Measurements from ENCODE around the gene AQP7. TPM values are rescaled to one million over a fixed set of nuclear protein-coding genes. Genes with fewer than 3 reads are reported as not detected.
"Not testable (repeated sequence)": the region's sequence is repeated elsewhere in the genome, so short reads cannot be mapped to it uniquely, and the experiment has no call there.

AQP7 gene
- total RNA-seq, 2 experiments from 2014 or later: 0.23 to 0.35 TPM

DNA sequence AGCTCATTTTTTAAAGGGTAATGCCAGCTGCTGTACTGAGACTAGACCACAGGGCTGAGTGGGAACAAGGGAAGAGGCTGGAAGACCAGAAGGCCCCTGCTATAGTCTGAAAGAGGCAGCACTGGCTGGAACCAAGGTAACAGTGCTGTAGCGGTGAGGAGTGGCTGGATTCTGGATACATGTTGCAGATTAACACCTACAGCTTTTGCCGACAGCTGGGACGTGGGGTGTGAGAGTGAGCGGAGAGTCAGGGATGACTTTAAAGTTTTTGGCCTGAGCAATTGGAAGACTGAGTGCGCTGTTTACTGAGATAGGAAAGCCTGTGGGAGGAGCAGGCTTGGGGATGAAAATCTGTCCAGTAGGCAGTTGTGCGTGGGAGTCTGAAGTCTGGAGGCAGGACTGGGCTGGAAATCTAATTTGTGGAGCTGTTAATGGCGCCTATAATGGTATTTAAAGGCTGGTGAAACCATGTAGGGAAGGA, 26.5 kb downstream of the AQP7 start:
- POLR2A ChIA-PET: no interaction called here
- no peak overlapping the region for H3K4me3 Mint-ChIP-seq
- H3K27ac Mint-ChIP-seq: no peak overlapping the region

DNA sequence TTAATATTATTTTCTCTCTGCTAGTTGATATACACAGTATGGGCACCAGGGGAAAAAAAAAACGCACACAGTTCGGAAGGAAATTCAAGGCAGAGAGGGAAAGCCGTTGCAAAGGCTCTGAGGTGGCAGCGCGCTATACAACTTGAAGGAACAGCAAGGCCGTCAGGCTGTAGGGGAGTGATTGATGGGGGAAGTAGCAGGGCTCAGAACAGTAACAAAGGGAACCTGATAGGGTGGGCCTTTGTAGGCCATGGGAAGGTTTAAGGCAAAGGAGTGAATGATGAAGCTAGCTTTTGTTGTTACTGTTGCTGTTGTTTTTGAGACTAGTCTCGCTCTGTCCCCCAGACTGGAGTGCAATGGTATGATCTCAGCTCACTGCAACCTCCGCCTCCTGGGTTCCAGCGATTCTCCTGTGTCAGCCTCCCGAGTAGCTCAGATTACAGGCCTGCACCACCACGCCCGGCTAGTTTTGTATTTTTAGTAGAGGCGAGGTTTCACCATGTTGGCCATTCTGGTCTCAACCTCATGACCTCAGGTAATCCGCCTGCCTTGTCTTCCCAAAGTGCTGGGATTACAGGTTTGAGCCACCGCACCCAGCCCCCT, 27.0 kb downstream of the AQP7 start:
- H3K4me1 Mint-ChIP-seq: peaks cover 13% of the 10 kb centered on the region
- no peak overlapping the region for H3K4me3 Mint-ChIP-seq
- H3K36me3 Mint-ChIP-seq (ENCODE audit: low read depth): peaks cover 4% of the 10 kb centered on the region
- H3K27ac Mint-ChIP-seq: no peak overlapping the region
- no peaks in the 10 kb centered on the region for H3K9me3 Mint-ChIP-seq
- CTCF ChIA-PET: interaction anchor here (0.7 to 3.5 kb wide), 18 partner anchors 11 to 1327 kb away, joined by 3 to 27 read pairs (median 4); no protein-coding TSS in a partner anchor
- no peak for DNase-seq
- POLR2A ChIA-PET: interaction anchor here (0.6 to 1.0 kb wide), 2 partner anchors 99 to 135 kb away, joined by 3 to 4 read pairs; partner anchors contain the start of gene NOL6
- H3K27me3 Mint-ChIP-seq: no peaks in the 10 kb centered on the region

More for the DNA sequence above, 26.5 kb downstream of the AQP7 start:
- CTCF ChIA-PET: interaction anchor here (0.8 to 3.5 kb wide), 9 partner anchors 12 to 1326 kb away, joined by 3 to 27 read pairs (median 3); no protein-coding TSS in a partner anchor
- no peaks in the 10 kb centered on the region for H3K9me3 Mint-ChIP-seq
- no peak for DNase-seq
- peaks cover 13% of the 10 kb centered on the region for H3K4me1 Mint-ChIP-seq
- peaks cover 4% of the 10 kb centered on the region for H3K36me3 Mint-ChIP-seq (ENCODE audit: low read depth)
- no peaks in the 10 kb centered on the region for H3K27me3 Mint-ChIP-seq

DNA sequence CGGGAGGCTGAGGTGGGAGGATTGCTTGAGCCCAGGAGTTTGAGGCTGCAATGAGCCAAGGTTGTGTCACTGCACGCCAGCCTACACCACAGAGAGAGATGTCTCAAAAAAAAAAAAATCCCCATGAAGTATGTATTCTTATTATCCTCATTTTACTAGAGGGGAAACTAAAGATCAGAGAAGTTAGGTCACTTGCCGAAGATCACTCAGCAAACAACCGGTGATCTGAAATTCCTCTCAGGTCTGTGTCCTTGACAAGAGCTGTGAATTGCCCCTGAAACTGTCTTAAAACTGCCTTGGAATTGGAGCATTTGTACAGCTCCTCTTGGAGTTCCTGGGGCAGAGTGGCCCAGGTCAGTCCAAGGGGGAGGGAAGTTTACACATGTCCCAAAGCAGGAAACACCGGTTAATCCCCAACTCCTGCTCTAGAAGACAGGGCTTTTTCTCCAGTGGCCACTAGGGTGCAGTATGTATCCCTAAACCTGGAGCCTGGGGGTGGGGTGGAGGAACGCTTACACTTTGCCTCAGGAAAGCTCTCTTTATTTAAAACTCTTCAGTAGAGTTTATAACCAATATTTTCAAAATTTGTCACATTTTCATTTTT, 27.6 kb downstream of the AQP7 start:
- POLR2A ChIA-PET: interaction anchor here (0.6 to 1.0 kb wide), 2 partner anchors 99 to 136 kb away, joined by 3 to 4 read pairs; partner anchors contain the start of gene NOL6
- CTCF ChIA-PET: interaction anchor here (0.7 to 3.5 kb wide), 19 partner anchors 10 to 160 kb away, joined by 3 to 27 read pairs (median 4); no protein-coding TSS in a partner anchor
- Mint-ChIP-seq H3K4me3 (no peak overlapping the region), H3K9me3 (no peaks in the 10 kb centered on the region), H3K4me1 (peaks cover 13% of the 10 kb centered on the region), H3K27me3 (no peaks in the 10 kb centered on the region), H3K36me3 (ENCODE audit: low read depth) (peaks cover 5% of the 10 kb centered on the region), H3K27ac (no peak overlapping the region)
- DNase-seq: peak; percentile 79

DNA sequence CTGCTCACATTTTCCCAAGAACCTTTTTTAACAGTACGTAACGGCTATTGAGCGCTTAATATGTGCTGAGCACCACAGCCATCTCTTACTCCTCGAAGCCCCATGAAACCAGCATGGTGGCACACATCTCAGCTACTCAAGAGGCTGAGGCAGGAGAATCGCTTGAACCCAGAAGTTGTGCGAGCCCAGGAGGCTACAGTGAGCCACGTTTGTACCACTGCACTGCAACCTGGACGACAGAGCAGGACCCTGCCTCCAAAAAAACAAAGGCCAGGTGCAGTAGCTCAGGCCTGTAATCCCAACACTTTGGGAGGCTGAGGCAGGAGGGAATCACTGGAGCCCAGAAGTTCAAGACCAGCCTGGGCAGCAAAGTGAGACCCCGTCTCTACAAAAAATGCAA, 28.2 kb downstream of the AQP7 start:
- no peak overlapping the region for H3K4me3 Mint-ChIP-seq
- no peak overlapping the region for H3K27ac Mint-ChIP-seq
- no peaks in the 10 kb centered on the region for H3K27me3 Mint-ChIP-seq
- DNase-seq: no peak
- H3K36me3 Mint-ChIP-seq (ENCODE audit: low read depth): peaks cover 9% of the 10 kb centered on the region
- POLR2A ChIA-PET: interaction anchor here (1.0 kb wide), 1 partner anchor 100 kb away, joined by 3 read pairs; the partner anchor contains the start of gene NOL6
- CTCF ChIA-PET: interaction anchor here (1.1 to 3.5 kb wide), 16 partner anchors 9 to 160 kb away, joined by 3 to 27 read pairs (median 4); no protein-coding TSS in a partner anchor
- H3K4me1 Mint-ChIP-seq: peaks cover 13% of the 10 kb centered on the region
- H3K9me3 Mint-ChIP-seq: no peaks in the 10 kb centered on the region

DNA sequence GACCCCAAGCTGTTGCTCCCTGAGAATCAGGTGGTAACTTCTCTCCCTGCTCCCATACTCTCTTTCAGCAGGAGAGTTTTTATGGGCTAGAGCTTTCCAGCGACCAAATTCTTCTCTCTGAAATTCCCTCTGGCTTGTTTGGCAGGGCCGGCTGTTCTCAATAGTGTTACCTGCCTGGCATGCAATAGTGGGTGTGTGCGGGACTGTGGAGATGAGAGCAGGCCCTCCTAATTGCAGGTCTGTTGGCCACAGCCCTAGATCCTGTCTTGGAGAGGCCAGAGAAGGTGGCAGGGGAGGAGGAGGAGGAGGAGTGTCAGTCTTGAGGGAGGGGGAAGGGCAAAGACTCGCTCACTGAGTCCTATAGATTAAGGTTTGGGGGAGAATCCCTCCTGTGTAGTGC, 29.5 kb downstream of the AQP7 start:
- CTCF ChIA-PET: interaction anchor here (1.0 to 3.5 kb wide), 5 partner anchors 43 to 93 kb away, joined by 3 to 27 read pairs (median 4); no protein-coding TSS in a partner anchor
- H3K4me3 Mint-ChIP-seq: no peak overlapping the region
- no peak for DNase-seq
- POLR2A ChIA-PET: interaction anchor here (0.6 kb wide), 1 partner anchor 229 kb away, joined by 3 read pairs; no protein-coding TSS in a partner anchor
- H3K9me3 Mint-ChIP-seq: no peaks in the 10 kb centered on the region
- H3K36me3 Mint-ChIP-seq (ENCODE audit: low read depth): peaks cover 9% of the 10 kb centered on the region
- H3K27ac Mint-ChIP-seq: no peak overlapping the region
- H3K4me1 Mint-ChIP-seq: peaks cover 13% of the 10 kb centered on the region
- no peaks in the 10 kb centered on the region for H3K27me3 Mint-ChIP-seq

DNA sequence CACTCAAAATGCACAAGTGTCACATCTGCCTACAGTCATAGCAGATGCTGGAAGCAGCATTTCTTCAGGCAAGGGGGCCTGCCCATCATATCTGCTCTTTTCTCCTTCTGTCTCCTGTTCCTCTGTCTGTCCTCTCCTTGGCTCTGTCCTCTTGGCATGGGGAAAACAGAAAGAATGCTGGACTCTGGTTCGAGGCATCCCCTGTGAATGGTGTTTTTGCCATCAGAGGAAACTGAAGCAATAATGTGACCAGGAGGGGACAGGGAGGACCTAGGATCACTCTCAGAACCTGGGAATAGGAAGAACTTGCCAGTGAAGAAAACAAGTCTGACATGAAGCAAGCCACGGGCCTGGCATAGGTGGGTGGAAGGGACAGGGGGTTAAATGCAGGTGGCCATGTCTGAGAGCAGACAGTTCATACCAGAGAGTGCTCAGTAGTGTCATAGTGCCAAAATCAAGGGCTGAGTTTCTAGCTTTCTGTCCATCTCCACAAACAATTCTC, 35.3 kb downstream of the AQP7 start:
- ChIA-PET POLR2A (no interaction called here), CTCF (no interaction called here)
- Mint-ChIP-seq H3K27me3 (no peaks in the 10 kb centered on the region), H3K4me3 (no peak overlapping the region), H3K9me3 (no peaks in the 10 kb centered on the region), H3K27ac (peak overlapping the region; percentile 38), H3K36me3 (ENCODE audit: low read depth) (peaks cover 16% of the 10 kb centered on the region), H3K4me1 (no peaks in the 10 kb centered on the region)
- DNase-seq: no peak

DNA sequence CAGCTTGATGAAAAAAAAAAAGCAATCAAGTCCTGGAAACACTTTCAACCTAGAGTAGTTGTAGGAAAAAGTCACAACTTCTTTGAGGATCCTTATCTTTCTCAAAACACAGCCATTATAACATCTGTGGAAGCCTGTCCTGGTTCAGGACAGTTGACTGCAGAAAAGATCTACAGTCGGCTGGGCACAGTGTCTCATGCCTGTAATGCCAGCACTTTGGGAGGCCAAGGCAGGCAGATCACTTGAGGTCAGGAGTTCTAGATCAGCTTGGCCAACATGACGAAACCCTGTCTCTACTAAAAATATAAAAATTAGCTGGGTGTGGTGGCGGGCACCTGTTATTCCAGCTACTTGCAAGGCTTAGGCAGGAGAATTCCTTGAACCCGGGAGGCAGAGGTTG, 37.6 kb downstream of the AQP7 start:
- POLR2A ChIA-PET, H3K9me3 Mint-ChIP-seq, H3K27me3 Mint-ChIP-seq, H3K4me1 Mint-ChIP-seq, H3K27ac Mint-ChIP-seq, H3K4me3 Mint-ChIP-seq, DNase-seq: not testable (repeated sequence)
- H3K36me3 Mint-ChIP-seq (ENCODE audit: low read depth): peaks cover 11% of the 10 kb centered on the region
- CTCF ChIA-PET: interaction anchor here (0.9 to 1.3 kb wide), 2 partner anchors 10 to 102 kb away, joined by 3 to 5 read pairs; no protein-coding TSS in a partner anchor

DNA sequence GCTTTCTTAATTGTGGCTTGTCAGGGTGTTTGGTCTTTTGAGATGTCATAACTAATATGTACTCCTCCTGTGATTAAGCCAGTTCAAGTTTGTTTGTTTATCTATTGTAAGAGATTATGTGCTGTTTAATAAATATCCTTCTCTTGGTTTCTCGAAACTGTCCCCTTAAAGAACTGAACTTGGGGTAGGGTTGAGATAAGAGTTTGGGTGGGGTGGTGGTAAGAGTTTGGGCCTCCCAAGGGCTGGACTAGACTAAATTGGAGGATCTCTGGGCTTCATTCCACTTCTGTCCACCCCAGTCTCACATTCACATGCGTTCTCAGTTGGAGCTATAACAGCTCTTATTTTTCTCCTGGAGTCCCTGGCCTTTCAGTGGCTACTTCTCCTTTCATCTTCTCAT, 38.2 kb downstream of the AQP7 start:
- peaks cover 7% of the 10 kb centered on the region for H3K36me3 Mint-ChIP-seq (ENCODE audit: low read depth)
- H3K4me1 Mint-ChIP-seq: no peaks in the 10 kb centered on the region
- H3K9me3 Mint-ChIP-seq: no peaks in the 10 kb centered on the region
- DNase-seq: no peak
- H3K4me3 Mint-ChIP-seq: no peak overlapping the region
- POLR2A ChIA-PET: no interaction called here
- H3K27me3 Mint-ChIP-seq: no peaks in the 10 kb centered on the region
- H3K27ac Mint-ChIP-seq: no peak overlapping the region
- CTCF ChIA-PET: interaction anchor here (1.3 kb wide), 1 partner anchor 10 kb away, joined by 5 read pairs; no protein-coding TSS in a partner anchor

DNA sequence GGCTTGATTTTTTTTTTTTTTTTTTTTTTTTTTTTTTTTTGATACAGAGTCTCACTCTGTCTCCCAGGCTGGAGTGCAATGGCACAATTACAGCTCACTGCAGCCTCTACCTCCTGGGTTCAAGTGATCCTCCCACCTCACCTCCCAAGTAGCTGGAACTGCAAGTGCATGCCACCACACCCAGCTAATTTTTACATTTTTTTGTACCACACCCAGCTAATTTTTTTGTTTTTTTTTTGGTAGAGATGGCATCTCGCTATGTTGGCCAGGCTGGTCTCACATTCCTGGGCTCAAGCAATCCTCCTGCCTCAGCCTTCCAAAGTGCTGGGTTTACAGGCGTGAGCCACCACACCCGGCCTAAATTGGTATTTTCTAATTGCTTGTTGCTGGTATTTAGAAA, 43.7 kb downstream of the AQP7 start:
- DNase-seq, POLR2A ChIA-PET, H3K9me3 Mint-ChIP-seq, H3K27ac Mint-ChIP-seq, H3K4me1 Mint-ChIP-seq, H3K4me3 Mint-ChIP-seq, H3K27me3 Mint-ChIP-seq, CTCF ChIA-PET: not testable (repeated sequence)
- H3K36me3 Mint-ChIP-seq (ENCODE audit: low read depth): peaks cover 17% of the 10 kb centered on the region

DNA sequence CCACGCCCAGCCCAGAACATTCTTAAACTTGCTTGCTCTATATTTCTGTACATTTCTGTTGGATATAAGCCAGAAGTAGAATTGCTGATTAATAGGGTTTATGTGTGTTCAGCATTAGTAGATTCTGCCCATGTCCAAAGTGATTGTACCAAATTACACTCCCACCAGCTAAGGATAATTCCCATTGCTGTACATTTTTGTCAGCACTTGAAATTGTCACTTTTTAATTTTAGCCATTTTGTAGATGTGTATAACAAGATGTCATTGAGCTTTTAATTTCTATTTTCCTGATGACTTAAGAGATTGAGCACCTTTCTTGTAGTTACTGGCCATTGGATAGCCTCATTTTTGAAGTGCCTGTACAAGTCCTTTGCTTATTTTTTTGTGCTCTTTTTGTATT, 46.4 kb downstream of the AQP7 start:
- POLR2A ChIA-PET: no interaction called here
- Mint-ChIP-seq H3K4me3 (no peak overlapping the region), H3K27me3 (no peaks in the 10 kb centered on the region), H3K36me3 (ENCODE audit: low read depth) (peaks cover 18% of the 10 kb centered on the region), H3K9me3 (no peaks in the 10 kb centered on the region), H3K4me1 (peaks cover 6% of the 10 kb centered on the region), H3K27ac (no peak overlapping the region)
- CTCF ChIA-PET: interaction anchor here (0.7 to 1.4 kb wide), 2 partner anchors 9 to 19 kb away, joined by 3 to 5 read pairs; no protein-coding TSS in a partner anchor
- no peak for DNase-seq

DNA sequence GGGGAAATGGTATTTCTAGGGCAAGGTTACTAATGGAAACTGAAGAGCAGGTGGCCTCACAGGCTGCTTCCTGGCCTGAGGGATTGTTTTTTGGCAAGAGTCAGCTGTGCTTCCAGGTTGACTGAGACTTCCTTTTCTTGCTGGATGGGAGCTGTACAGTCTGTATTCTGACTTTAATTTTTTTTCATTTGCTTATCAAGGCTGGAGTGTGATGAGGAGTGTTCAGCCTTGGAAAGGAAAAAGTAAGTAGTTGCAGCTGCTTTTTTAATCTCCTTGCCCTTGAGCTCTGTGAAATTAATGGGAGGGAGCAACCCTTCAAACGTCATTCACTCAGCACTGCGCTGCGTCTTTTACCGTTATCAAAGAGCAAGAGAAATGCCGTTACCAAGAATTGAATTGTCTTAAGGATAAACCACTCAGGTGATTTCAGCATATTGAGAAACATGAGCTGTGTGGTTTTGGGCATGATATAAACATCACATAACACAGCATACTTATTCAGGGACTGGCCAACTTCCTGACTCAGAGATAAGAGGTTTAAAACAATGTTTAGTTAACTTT, 47.6 kb downstream of the AQP7 start:
- CTCF ChIA-PET: interaction anchor here (1.0 kb wide), 1 partner anchor 39 kb away, joined by 3 read pairs; no protein-coding TSS in a partner anchor
- peak overlapping the region; percentile 69 for H3K27ac Mint-ChIP-seq

DNA sequence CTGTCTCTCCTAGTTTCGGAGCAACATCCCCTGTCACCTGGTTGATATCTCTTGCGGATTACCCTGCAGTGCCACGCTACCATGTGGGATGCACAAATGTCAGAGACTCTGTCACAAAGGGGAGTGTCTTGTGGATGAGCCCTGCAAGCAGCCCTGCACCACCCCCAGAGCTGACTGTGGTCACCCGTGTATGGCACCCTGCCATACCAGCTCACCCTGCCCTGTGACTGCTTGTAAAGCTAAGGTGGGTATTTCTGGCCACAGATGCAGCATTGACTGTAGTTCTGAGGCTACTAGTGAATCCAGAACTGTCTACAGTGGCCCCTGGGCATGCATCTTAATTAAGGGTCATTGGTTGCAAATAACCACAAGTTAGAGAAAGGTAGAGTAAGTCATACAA, 50.8 kb downstream of the AQP7 start:
- ChIA-PET POLR2A (no interaction called here), CTCF (interaction anchor here (0.5 to 1.3 kb wide), 4 partner anchors 11 to 64 kb away, joined by 4 to 5 read pairs (median 4); no protein-coding TSS in a partner anchor)
- Mint-ChIP-seq H3K9me3 (no peaks in the 10 kb centered on the region), H3K27me3 (no peaks in the 10 kb centered on the region), H3K4me1 (peaks cover 6% of the 10 kb centered on the region), H3K27ac (peak overlapping the region; percentile 33), H3K4me3 (no peak overlapping the region), H3K36me3 (ENCODE audit: low read depth) (peaks cover 45% of the 10 kb centered on the region)
- DNase-seq: no peak

More for the DNA sequence above, 47.6 kb downstream of the AQP7 start:
- no peaks in the 10 kb centered on the region for H3K27me3 Mint-ChIP-seq
- H3K4me1 Mint-ChIP-seq: peaks cover 6% of the 10 kb centered on the region
- POLR2A ChIA-PET: interaction anchor here (0.6 kb wide), 1 partner anchor 693 kb away, joined by 3 read pairs; no protein-coding TSS in a partner anchor
- DNase-seq: no peak
- no peaks in the 10 kb centered on the region for H3K9me3 Mint-ChIP-seq
- peaks cover 20% of the 10 kb centered on the region for H3K36me3 Mint-ChIP-seq (ENCODE audit: low read depth)
- no peak overlapping the region for H3K4me3 Mint-ChIP-seq
